Measurements from ENCODE around the gene KRT10.
"Not testable (repeated sequence)": the region's sequence is repeated elsewhere in the genome, so short reads cannot be mapped to it uniquely, and the experiment has no call there.

KRT10 gene

GRCh38 chr17:40818733-40819527 is 3.5 kb downstream of the KRT10 start:
- Histone ChIP-seq H3K27me3 (ENCODE audit: control insufficient read depth in 1 of 2, insufficient read depth in 2 of 2, low read length in 2 of 2) (no peaks in the 10 kb centered on the region), H3K4me3 (ENCODE audit: low read length in 2 of 2) (peak overlapping the region; percentile 75 to 76), H3K4me1 (ENCODE audit: control insufficient read depth, insufficient read depth, low read length) (no peaks in the 10 kb centered on the region), H3K36me3 (ENCODE audit: control insufficient read depth in 2 of 2, insufficient read depth in 2 of 2, low read length in 2 of 2) (no peaks in the 10 kb centered on the region), H3K27ac (ENCODE audit: low read length) (peak overlapping the region; percentile 32), H3K9ac (ENCODE audit: low read length in 2 of 2) (peak overlapping the region; percentile 50 to 77), H3K9me3 (ENCODE audit: control insufficient read depth in 2 of 2, low read length in 2 of 2) (no peaks in the 10 kb centered on the region)

- Histone ChIP-seq H3K27me3 (ENCODE audit: control insufficient read depth in 1 of 2, insufficient read depth in 2 of 2, low read length in 2 of 2) (no peaks in the 10 kb centered on the region), H3K9me3 (ENCODE audit: control insufficient read depth in 2 of 2, low read length in 2 of 2) (no peaks in the 10 kb centered on the region), H3K27ac (ENCODE audit: low read length) (peak overlapping the region; percentile 32), H3K4me1 (ENCODE audit: control insufficient read depth, insufficient read depth, low read length) (no peaks in the 10 kb centered on the region), H3K9ac (ENCODE audit: low read length in 2 of 2) (peak overlapping the region; percentile 50 to 77), H3K36me3 (ENCODE audit: control insufficient read depth in 2 of 2, insufficient read depth in 2 of 2, low read length in 2 of 2) (no peaks in the 10 kb centered on the region), H3K4me3 (ENCODE audit: low read length in 2 of 2) (peak overlapping the region; percentile 74 to 76)
Measured at GRCh38 chr17:40818343-40818732, 4.1 kb downstream of the KRT10 start.

GRCh38 chr17:40817103-40817682 is 5.2 kb downstream of the KRT10 start:
- Histone ChIP-seq H3K4me1 (ENCODE audit: control insufficient read depth, insufficient read depth, low read length) (no peaks in the 10 kb centered on the region), H3K27ac (ENCODE audit: low read length) (no peak overlapping the region), H3K4me3 (ENCODE audit: low read length in 2 of 2) (no peak overlapping the region), H3K27me3 (ENCODE audit: control insufficient read depth in 1 of 2, insufficient read depth in 2 of 2, low read length in 2 of 2) (no peaks in the 10 kb centered on the region), H3K36me3 (ENCODE audit: control insufficient read depth in 2 of 2, insufficient read depth in 2 of 2, low read length in 2 of 2) (no peaks in the 10 kb centered on the region), H3K9ac (ENCODE audit: low read length in 2 of 2) (no peak overlapping the region), H3K9me3 (ENCODE audit: control insufficient read depth in 2 of 2, low read length in 2 of 2) (no peaks in the 10 kb centered on the region)

- Histone ChIP-seq H3K9me3 (ENCODE audit: control insufficient read depth in 2 of 2, low read length in 2 of 2) (no peaks in the 10 kb centered on the region), H3K27me3 (ENCODE audit: control insufficient read depth in 1 of 2, insufficient read depth in 2 of 2, low read length in 2 of 2) (no peaks in the 10 kb centered on the region), H3K36me3 (ENCODE audit: control insufficient read depth in 2 of 2, insufficient read depth in 2 of 2, low read length in 2 of 2) (no peaks in the 10 kb centered on the region), H3K4me1 (ENCODE audit: control insufficient read depth, insufficient read depth, low read length) (no peaks in the 10 kb centered on the region), H3K9ac (ENCODE audit: low read length in 2 of 2) (no peak overlapping the region), H3K4me3 (ENCODE audit: low read length in 2 of 2) (no peak overlapping the region), H3K27ac (ENCODE audit: low read length) (no peak overlapping the region)
Measured at GRCh38 chr17:40816569-40816968, 5.8 kb downstream of the KRT10 start.

- no peak overlapping the region for H3K9ac ChIP-seq (ENCODE audit: low read length in 2 of 2)
- no peak overlapping the region for H3K4me3 ChIP-seq (ENCODE audit: low read length in 2 of 2)
- H3K9me3 ChIP-seq (ENCODE audit: control insufficient read depth in 2 of 2, low read length in 2 of 2), result no peaks in the 10 kb centered on the region
- H3K27ac ChIP-seq (ENCODE audit: low read length), result no peak overlapping the region
- peaks cover 2% of the 10 kb centered on the region in 2 donors for H3K27me3 ChIP-seq (ENCODE audit: control insufficient read depth in 1 of 2, insufficient read depth in 2 of 2, low read length in 2 of 2)
- H3K4me1 ChIP-seq (ENCODE audit: control insufficient read depth, insufficient read depth, low read length), result no peaks in the 10 kb centered on the region
- no peaks in the 10 kb centered on the region for H3K36me3 ChIP-seq (ENCODE audit: control insufficient read depth in 2 of 2, insufficient read depth in 2 of 2, low read length in 2 of 2)
Measured at GRCh38 chr17:40815381-40815780, 7.0 kb downstream of the KRT10 start.

GRCh38 chr17:40814657-40815056 is 7.8 kb downstream of the KRT10 start:
- H3K36me3 ChIP-seq (ENCODE audit: control insufficient read depth in 2 of 2, insufficient read depth in 2 of 2, low read length in 2 of 2); H3K27me3 ChIP-seq (ENCODE audit: control insufficient read depth in 1 of 2, insufficient read depth in 2 of 2, low read length in 2 of 2); H3K9ac ChIP-seq (ENCODE audit: low read length in 2 of 2); H3K4me1 ChIP-seq (ENCODE audit: control insufficient read depth, insufficient read depth, low read length); H3K27ac ChIP-seq (ENCODE audit: low read length); H3K9me3 ChIP-seq (ENCODE audit: control insufficient read depth in 2 of 2, low read length in 2 of 2); H3K4me3 ChIP-seq (ENCODE audit: low read length in 2 of 2): not testable (repeated sequence)

GRCh38 chr17:40813804-40814203 is 8.6 kb downstream of the KRT10 start:
- Histone ChIP-seq H3K4me3 (ENCODE audit: low read length in 2 of 2) (no peak overlapping the region), H3K27ac (ENCODE audit: low read length) (no peak overlapping the region), H3K9ac (ENCODE audit: low read length in 2 of 2) (no peak overlapping the region), H3K27me3 (ENCODE audit: control insufficient read depth in 1 of 2, insufficient read depth in 2 of 2, low read length in 2 of 2) (peaks cover 4% of the 10 kb centered on the region in 2 donors), H3K4me1 (ENCODE audit: control insufficient read depth, insufficient read depth, low read length) (no peaks in the 10 kb centered on the region), H3K9me3 (ENCODE audit: control insufficient read depth in 2 of 2, low read length in 2 of 2) (no peaks in the 10 kb centered on the region), H3K36me3 (ENCODE audit: control insufficient read depth in 2 of 2, insufficient read depth in 2 of 2, low read length in 2 of 2) (no peaks in the 10 kb centered on the region)

- Histone ChIP-seq H3K27me3 (ENCODE audit: control insufficient read depth in 1 of 2, insufficient read depth in 2 of 2, low read length in 2 of 2) (peaks cover 4% of the 10 kb centered on the region in 2 donors), H3K9ac (ENCODE audit: low read length in 2 of 2) (no peak overlapping the region), H3K27ac (ENCODE audit: low read length) (no peak overlapping the region), H3K36me3 (ENCODE audit: control insufficient read depth in 2 of 2, insufficient read depth in 2 of 2, low read length in 2 of 2) (no peaks in the 10 kb centered on the region), H3K4me1 (ENCODE audit: control insufficient read depth, insufficient read depth, low read length) (no peaks in the 10 kb centered on the region), H3K4me3 (ENCODE audit: low read length in 2 of 2) (no peak overlapping the region), H3K9me3 (ENCODE audit: control insufficient read depth in 2 of 2, low read length in 2 of 2) (no peaks in the 10 kb centered on the region)
Measured at GRCh38 chr17:40812639-40813038, 9.8 kb downstream of the KRT10 start.

GRCh38 chr17:40810494-40810893 is 11.9 kb downstream of the KRT10 start:
- Histone ChIP-seq H3K9ac (ENCODE audit: low read length in 2 of 2) (no peak overlapping the region), H3K4me1 (ENCODE audit: control insufficient read depth, insufficient read depth, low read length) (no peaks in the 10 kb centered on the region), H3K9me3 (ENCODE audit: control insufficient read depth in 2 of 2, low read length in 2 of 2) (no peaks in the 10 kb centered on the region), H3K36me3 (ENCODE audit: control insufficient read depth in 2 of 2, insufficient read depth in 2 of 2, low read length in 2 of 2) (no peaks in the 10 kb centered on the region), H3K4me3 (ENCODE audit: low read length in 2 of 2) (no peak overlapping the region), H3K27me3 (ENCODE audit: control insufficient read depth in 1 of 2, insufficient read depth in 2 of 2, low read length in 2 of 2) (peaks cover 4 to 8% of the 10 kb centered on the region in 2 donors), H3K27ac (ENCODE audit: low read length) (no peak overlapping the region)

- peaks cover 4 to 11% of the 10 kb centered on the region in 2 donors for H3K27me3 ChIP-seq (ENCODE audit: control insufficient read depth in 1 of 2, insufficient read depth in 2 of 2, low read length in 2 of 2)
- H3K27ac ChIP-seq (ENCODE audit: low read length), result no peak overlapping the region
- H3K9me3 ChIP-seq (ENCODE audit: control insufficient read depth in 2 of 2, low read length in 2 of 2), result no peaks in the 10 kb centered on the region
Measured at GRCh38 chr17:40809721-40810421, 12.5 kb downstream of the KRT10 start.

More at GRCh38 chr17:40809721-40810421, 12.5 kb downstream of the KRT10 start:
- Histone ChIP-seq H3K9ac (ENCODE audit: low read length in 2 of 2) (no peak overlapping the region), H3K4me1 (ENCODE audit: control insufficient read depth, insufficient read depth, low read length) (no peaks in the 10 kb centered on the region), H3K36me3 (ENCODE audit: control insufficient read depth in 2 of 2, insufficient read depth in 2 of 2, low read length in 2 of 2) (no peaks in the 10 kb centered on the region), H3K4me3 (ENCODE audit: low read length in 2 of 2) (no peak overlapping the region)
